HEK293 (cell line): ENCODE data around the gene NACA2.

Source experiments
- CTCF ChIA-PET: fragments of 350-600 bp; formaldehyde crosslinking; extraction: SDS; loops from one replicate; lab custom pipeline; 2021; ENCODE audit warnings: antibody characterized with exemption; lab: Yijun Ruan, JAX
- POLR2A ChIA-PET: fragments of 300-600 bp; formaldehyde crosslinking; extraction: SDS; loops from one replicate; lab custom pipeline; 2020; ENCODE audit warnings: antibody characterized with exemption, inconsistent platforms; lab: Yijun Ruan, JAX
- H3K27ac ChIP-seq: fragments of 200-500 bp; sonication (Bioruptor generic); 2 replicates; pipeline ENCODE4 v1.5.1; 2014; ENCODE audit warnings: low read depth, low read length, control low read depth, inconsistent platforms; ENCODE audit errors: extremely low read depth
- H3K36me3 ChIP-seq, 2 experiments: fragments of 200-500 bp in 1 of 2; sonication (Bioruptor generic) in 1 of 2; 1 replicate in 1 of 2; 2 replicates in 1 of 2; pipeline ENCODE4 v1.5.1; 2014 to 2017; ENCODE audit warnings: inconsistent platforms in 2 of 2, low read length in 2 of 2; ENCODE audit not compliant: control insufficient read depth in 2 of 2, insufficient read depth in 1 of 2
- H3K4me1 ChIP-seq: fragments of 200-500 bp; sonication (Bioruptor generic); 2 replicates; pipeline ENCODE4 v1.5.1; 2014; ENCODE audit warnings: mild to moderate bottlenecking, low read length, inconsistent platforms; ENCODE audit not compliant: control insufficient read depth, insufficient read depth
- H3K4me3 ChIP-seq: 2 replicates; pipeline ENCODE4 v1.5.1; 2011; ENCODE audit warnings: low read depth, mild to moderate bottlenecking, control low read depth, low read length, moderate library complexity
- H3K9me3 ChIP-seq: fragments of 200-500 bp; sonication (Bioruptor generic); 2 replicates; pipeline ENCODE4 v1.5.1; 2014; ENCODE audit warnings: low read depth, low read length, inconsistent platforms; ENCODE audit not compliant: control insufficient read depth, insufficient read depth
- IKZF3 ChIP-seq: fragments of 450-650 bp; IDR thresholded peaks from 2 replicates; pipeline ENCODE4 v1.5.0; 2018; ENCODE audit warnings: missing biosample characterization, mild to moderate bottlenecking, missing genetic modification characterization, moderate library complexity
- KLF8 ChIP-seq: fragments of 450-650 bp; formaldehyde crosslinking; IDR thresholded peaks from 2 replicates; pipeline ENCODE4 v1.5.1; 2016; ENCODE audit warnings: missing biosample characterization, missing genetic modification characterization
- KLF9 ChIP-seq: fragments of 450-650 bp; formaldehyde crosslinking; IDR thresholded peaks from 2 replicates; pipeline ENCODE4 v1.5.1; 2016; ENCODE audit warnings: missing biosample characterization, missing genetic modification characterization, low read depth
- SALL2 ChIP-seq: fragments of 450-650 bp; formaldehyde crosslinking; IDR thresholded peaks from 2 replicates; pipeline ENCODE4 v1.5.0; 2017; ENCODE audit warnings: missing biosample characterization, mild to moderate bottlenecking, missing genetic modification characterization, borderline replicate concordance
- SP3 ChIP-seq: fragments of 450-650 bp; formaldehyde crosslinking; IDR thresholded peaks from 2 replicates; pipeline ENCODE4 v1.5.1; 2016; ENCODE audit warnings: missing biosample characterization, missing genetic modification characterization
- ZBTB7A ChIP-seq: fragments of 450-650 bp; formaldehyde crosslinking; IDR thresholded peaks from 2 replicates; pipeline ENCODE4 v1.5.1; 2016; ENCODE audit warnings: low read depth, missing biosample characterization, missing genetic modification characterization
- ZNF121 ChIP-seq: fragments of 450-650 bp; formaldehyde crosslinking; IDR thresholded peaks from 2 replicates; pipeline ENCODE4 v1.5.1; 2016; ENCODE audit warnings: missing biosample characterization, missing genetic modification characterization
- ZNF132 ChIP-seq: fragments of 450-650 bp; formaldehyde crosslinking; IDR thresholded peaks from 2 replicates; pipeline ENCODE4 v1.5.1; 2017; ENCODE audit warnings: missing biosample characterization, missing genetic modification characterization, borderline replicate concordance
- ZNF133 ChIP-seq: fragments of 450-650 bp; formaldehyde crosslinking; IDR thresholded peaks from 2 replicates; pipeline ENCODE4 v1.5.1; 2016; ENCODE audit warnings: missing biosample characterization, missing genetic modification characterization
- ZNF138 ChIP-seq: fragments of 450-650 bp; formaldehyde crosslinking; IDR thresholded peaks from 2 replicates; pipeline ENCODE4 v1.5.1; 2016; ENCODE audit warnings: missing biosample characterization, missing genetic modification characterization, borderline replicate concordance
- ZNF266 ChIP-seq: fragments of 450-650 bp; formaldehyde crosslinking; IDR thresholded peaks from 2 replicates; pipeline ENCODE4 v1.5.1; 2016; ENCODE audit warnings: missing biosample characterization, missing genetic modification characterization, low read depth
- ZNF292 ChIP-seq: fragments of 450-650 bp; formaldehyde crosslinking; IDR thresholded peaks from 2 replicates; pipeline ENCODE4 v1.5.1; 2016; ENCODE audit warnings: low read depth, missing biosample characterization, missing genetic modification characterization, borderline replicate concordance
- ZNF341 ChIP-seq: fragments of 450-650 bp; formaldehyde crosslinking; IDR thresholded peaks from 2 replicates; pipeline ENCODE4; 2016; ENCODE audit warnings: low read depth, missing biosample characterization, missing genetic modification characterization
- ZNF571 ChIP-seq: fragments of 450-650 bp; formaldehyde crosslinking; IDR thresholded peaks from 2 replicates; pipeline ENCODE4 v1.5.0; 2017; ENCODE audit warnings: missing biosample characterization, missing genetic modification characterization
- ZNF585B ChIP-seq: fragments of 450-650 bp; formaldehyde crosslinking; IDR thresholded peaks from 2 replicates; pipeline ENCODE4 v1.5.1; 2016; ENCODE audit warnings: missing biosample characterization, missing genetic modification characterization
- ZNF654 ChIP-seq: fragments of 450-650 bp; formaldehyde crosslinking; IDR thresholded peaks from 2 replicates; pipeline ENCODE4 v1.5.1; 2016; ENCODE audit warnings: low read depth, missing biosample characterization, missing genetic modification characterization
- TF ChIP-seq, protein P1 (sequence below): fragments of 450-650 bp; formaldehyde crosslinking; IDR thresholded peaks from 2 replicates; pipeline ENCODE4 v1.5.1; 2016; ENCODE audit warnings: missing biosample characterization, missing genetic modification characterization
- TF ChIP-seq, protein P2 (sequence below): fragments of 450-650 bp; formaldehyde crosslinking; IDR thresholded peaks from 2 replicates; pipeline ENCODE4 v1.5.1; 2016; ENCODE audit warnings: missing biosample characterization, missing genetic modification characterization
- TF ChIP-seq, protein P3 (sequence below): fragments of 450-650 bp; formaldehyde crosslinking; IDR thresholded peaks from 2 replicates; pipeline ENCODE4 v1.5.1; 2016; ENCODE audit warnings: missing biosample characterization, missing genetic modification characterization
- TF ChIP-seq, protein P4 (sequence below): fragments of 450-650 bp; formaldehyde crosslinking; optimal IDR thresholded peaks from 2 replicates; pipeline ENCODE3; 2016; ENCODE audit warnings: missing biosample characterization, mild to moderate bottlenecking, missing genetic modification characterization
- TF ChIP-seq, protein P5 (sequence below): fragments of 450-650 bp; formaldehyde crosslinking; IDR thresholded peaks from 2 replicates; pipeline ENCODE4 v1.5.1; 2016; ENCODE audit warnings: missing biosample characterization, missing genetic modification characterization, low read depth

NACA2 gene

DNA sequence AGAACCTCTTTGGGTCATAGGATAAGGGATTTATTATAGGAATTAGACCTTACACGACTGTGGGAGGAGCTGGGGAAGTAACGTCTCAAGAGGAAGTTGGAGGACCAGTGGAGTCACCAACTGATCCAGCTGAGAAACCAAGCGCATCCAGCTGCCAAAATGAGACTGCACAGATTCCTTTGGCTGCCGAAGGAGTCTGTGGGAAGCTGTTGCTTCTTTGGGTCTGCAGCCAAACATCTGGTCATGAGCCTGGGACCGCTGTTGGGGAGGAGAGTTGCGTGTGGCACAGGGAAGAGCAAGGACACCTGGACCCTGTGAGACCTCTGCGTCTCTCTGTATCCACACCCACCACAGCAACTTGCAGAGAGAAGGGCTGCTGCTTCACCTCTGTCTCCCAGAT, 2.4 kb upstream of the NACA2 start:
- Histone ChIP-seq H3K4me1 (no peaks in the 10 kb centered on the region), H3K36me3 (no peaks in the 10 kb centered on the region), H3K27ac (no peak overlapping the region), H3K4me3 (no peak overlapping the region), H3K9me3 (no peaks in the 10 kb centered on the region)
- no peak for TF ChIP-seq ZNF132 (tag by site-specific recombination)
- no peak for TF ChIP-seq SP3 (tag by site-specific recombination)
- TF ChIP-seq, protein P1, sequence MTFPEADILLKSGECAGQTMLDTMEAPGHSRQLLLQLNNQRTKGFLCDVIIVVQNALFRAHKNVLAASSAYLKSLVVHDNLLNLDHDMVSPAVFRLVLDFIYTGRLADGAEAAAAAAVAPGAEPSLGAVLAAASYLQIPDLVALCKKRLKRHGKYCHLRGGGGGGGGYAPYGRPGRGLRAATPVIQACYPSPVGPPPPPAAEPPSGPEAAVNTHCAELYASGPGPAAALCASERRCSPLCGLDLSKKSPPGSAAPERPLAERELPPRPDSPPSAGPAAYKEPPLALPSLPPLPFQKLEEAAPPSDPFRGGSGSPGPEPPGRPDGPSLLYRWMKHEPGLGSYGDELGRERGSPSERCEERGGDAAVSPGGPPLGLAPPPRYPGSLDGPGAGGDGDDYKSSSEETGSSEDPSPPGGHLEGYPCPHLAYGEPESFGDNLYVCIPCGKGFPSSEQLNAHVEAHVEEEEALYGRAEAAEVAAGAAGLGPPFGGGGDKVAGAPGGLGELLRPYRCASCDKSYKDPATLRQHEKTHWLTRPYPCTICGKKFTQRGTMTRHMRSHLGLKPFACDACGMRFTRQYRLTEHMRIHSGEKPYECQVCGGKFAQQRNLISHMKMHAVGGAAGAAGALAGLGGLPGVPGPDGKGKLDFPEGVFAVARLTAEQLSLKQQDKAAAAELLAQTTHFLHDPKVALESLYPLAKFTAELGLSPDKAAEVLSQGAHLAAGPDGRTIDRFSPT = no peak
- no peak for TF ChIP-seq ZNF654
- TF ChIP-seq ZBTB7A = no peak
- TF ChIP-seq, protein P2, sequence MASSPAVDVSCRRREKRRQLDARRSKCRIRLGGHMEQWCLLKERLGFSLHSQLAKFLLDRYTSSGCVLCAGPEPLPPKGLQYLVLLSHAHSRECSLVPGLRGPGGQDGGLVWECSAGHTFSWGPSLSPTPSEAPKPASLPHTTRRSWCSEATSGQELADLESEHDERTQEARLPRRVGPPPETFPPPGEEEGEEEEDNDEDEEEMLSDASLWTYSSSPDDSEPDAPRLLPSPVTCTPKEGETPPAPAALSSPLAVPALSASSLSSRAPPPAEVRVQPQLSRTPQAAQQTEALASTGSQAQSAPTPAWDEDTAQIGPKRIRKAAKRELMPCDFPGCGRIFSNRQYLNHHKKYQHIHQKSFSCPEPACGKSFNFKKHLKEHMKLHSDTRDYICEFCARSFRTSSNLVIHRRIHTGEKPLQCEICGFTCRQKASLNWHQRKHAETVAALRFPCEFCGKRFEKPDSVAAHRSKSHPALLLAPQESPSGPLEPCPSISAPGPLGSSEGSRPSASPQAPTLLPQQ (tag by site-specific recombination) = no peak
- TF ChIP-seq ZNF138 (tag by site-specific recombination) = no peak
- no peak for TF ChIP-seq ZNF571 (tag by site-specific recombination)
- no peak for TF ChIP-seq ZNF585B (tag by site-specific recombination)
- TF ChIP-seq, protein P3, sequence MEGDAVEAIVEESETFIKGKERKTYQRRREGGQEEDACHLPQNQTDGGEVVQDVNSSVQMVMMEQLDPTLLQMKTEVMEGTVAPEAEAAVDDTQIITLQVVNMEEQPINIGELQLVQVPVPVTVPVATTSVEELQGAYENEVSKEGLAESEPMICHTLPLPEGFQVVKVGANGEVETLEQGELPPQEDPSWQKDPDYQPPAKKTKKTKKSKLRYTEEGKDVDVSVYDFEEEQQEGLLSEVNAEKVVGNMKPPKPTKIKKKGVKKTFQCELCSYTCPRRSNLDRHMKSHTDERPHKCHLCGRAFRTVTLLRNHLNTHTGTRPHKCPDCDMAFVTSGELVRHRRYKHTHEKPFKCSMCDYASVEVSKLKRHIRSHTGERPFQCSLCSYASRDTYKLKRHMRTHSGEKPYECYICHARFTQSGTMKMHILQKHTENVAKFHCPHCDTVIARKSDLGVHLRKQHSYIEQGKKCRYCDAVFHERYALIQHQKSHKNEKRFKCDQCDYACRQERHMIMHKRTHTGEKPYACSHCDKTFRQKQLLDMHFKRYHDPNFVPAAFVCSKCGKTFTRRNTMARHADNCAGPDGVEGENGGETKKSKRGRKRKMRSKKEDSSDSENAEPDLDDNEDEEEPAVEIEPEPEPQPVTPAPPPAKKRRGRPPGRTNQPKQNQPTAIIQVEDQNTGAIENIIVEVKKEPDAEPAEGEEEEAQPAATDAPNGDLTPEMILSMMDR (tag by site-specific recombination) = no peak
- TF ChIP-seq, protein P4, sequence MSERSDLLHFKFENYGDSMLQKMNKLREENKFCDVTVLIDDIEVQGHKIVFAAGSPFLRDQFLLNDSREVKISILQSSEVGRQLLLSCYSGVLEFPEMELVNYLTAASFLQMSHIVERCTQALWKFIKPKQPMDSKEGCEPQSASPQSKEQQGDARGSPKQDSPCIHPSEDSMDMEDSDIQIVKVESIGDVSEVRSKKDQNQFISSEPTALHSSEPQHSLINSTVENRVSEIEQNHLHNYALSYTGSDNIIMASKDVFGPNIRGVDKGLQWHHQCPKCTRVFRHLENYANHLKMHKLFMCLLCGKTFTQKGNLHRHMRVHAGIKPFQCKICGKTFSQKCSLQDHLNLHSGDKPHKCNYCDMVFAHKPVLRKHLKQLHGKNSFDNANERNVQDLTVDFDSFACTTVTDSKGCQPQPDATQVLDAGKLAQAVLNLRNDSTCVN (tag by site-specific recombination) = no peak
- TF ChIP-seq KLF9 (tag by site-specific recombination) = no peak
- TF ChIP-seq, protein P5, sequence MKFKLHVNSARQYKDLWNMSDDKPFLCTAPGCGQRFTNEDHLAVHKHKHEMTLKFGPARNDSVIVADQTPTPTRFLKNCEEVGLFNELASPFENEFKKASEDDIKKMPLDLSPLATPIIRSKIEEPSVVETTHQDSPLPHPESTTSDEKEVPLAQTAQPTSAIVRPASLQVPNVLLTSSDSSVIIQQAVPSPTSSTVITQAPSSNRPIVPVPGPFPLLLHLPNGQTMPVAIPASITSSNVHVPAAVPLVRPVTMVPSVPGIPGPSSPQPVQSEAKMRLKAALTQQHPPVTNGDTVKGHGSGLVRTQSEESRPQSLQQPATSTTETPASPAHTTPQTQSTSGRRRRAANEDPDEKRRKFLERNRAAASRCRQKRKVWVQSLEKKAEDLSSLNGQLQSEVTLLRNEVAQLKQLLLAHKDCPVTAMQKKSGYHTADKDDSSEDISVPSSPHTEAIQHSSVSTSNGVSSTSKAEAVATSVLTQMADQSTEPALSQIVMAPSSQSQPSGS = no peak
- TF ChIP-seq SALL2 (tag by site-specific recombination) = no peak
- TF ChIP-seq KLF8 = no peak
- no peak for TF ChIP-seq ZNF133 (tag by site-specific recombination)
- POLR2A ChIA-PET = no interaction called here
- CTCF ChIA-PET = interaction anchor here (0.6 to 1.7 kb wide), 2 partner anchors 9 to 10 kb away, joined by 3 to 10 read pairs; no protein-coding TSS in a partner anchor

DNA sequence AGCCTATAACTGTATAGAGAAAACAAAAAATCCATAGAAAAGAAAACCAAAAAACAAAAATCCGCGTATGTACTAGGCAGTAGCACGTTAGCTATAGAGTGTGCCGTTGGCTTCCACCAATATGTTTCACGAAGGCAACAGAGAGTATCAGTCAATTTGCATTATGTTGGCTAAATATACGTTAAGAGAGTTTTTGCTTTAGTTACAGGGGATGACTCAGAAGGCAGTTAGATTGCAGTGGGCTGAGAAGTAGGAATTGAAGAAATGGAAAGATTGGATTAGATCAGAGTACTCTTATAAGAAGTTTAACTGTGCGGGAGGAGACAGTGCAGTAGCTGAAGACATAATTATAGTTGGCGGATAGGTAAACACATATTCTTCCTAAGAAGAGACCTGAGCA, 911 bp upstream of the NACA2 start:
- POLR2A ChIA-PET = no interaction called here
- no peak overlapping the region for H3K4me3 ChIP-seq
- H3K36me3 ChIP-seq = no peaks in the 10 kb centered on the region
- H3K27ac ChIP-seq = no peak overlapping the region
- no peaks in the 10 kb centered on the region for H3K4me1 ChIP-seq
- no peak for TF ChIP-seq ZNF266 (tag by site-specific recombination)
- no peak for TF ChIP-seq IKZF3 (tag by site-specific recombination)
- TF ChIP-seq ZNF292 (tag by site-specific recombination) = no peak
- TF ChIP-seq ZNF341 (tag by site-specific recombination) = no peak
- TF ChIP-seq ZNF121 = no peak
- TF ChIP-seq, all 188 proteins: peak for 0
- CTCF ChIA-PET = no interaction called here
- no peaks in the 10 kb centered on the region for H3K9me3 ChIP-seq
